NT2/D1 (cell line): Measurements from ENCODE around the gene KRT78.

Experiments used
- DNase-seq: peaks from one replicate; pipeline ENCODE4 v3.0.0-alpha.2; 2011; ENCODE audit warnings: low read depth, low spot score
- H3K27me3 ChIP-seq: 2 replicates; pipeline ENCODE4 v1.6.0; 2011; ENCODE audit warnings: mild to moderate bottlenecking; ENCODE audit not compliant: insufficient read length, insufficient read depth
- H3K36me3 ChIP-seq: 2 replicates; pipeline ENCODE4 v1.6.1; 2011; ENCODE audit warnings: mild to moderate bottlenecking, low read length, mixed read lengths; ENCODE audit not compliant: insufficient read depth, insufficient read length
- H3K4me1 ChIP-seq: 2 replicates; pipeline ENCODE4 v1.5.1; 2011; ENCODE audit not compliant: insufficient read depth, insufficient read length
- H3K4me3 ChIP-seq: 2 replicates; pipeline ENCODE4 v1.5.1; 2011; ENCODE audit warnings: low read depth; ENCODE audit not compliant: insufficient read length
- H3K9ac ChIP-seq: 2 replicates; pipeline ENCODE4 v1.6.0; 2011; ENCODE audit warnings: low read depth; ENCODE audit not compliant: insufficient read length
- H3K9me3 ChIP-seq: 2 replicates; pipeline ENCODE4 v1.5.1; 2011; ENCODE audit warnings: mild to moderate bottlenecking, low read length; ENCODE audit not compliant: insufficient read depth
- SUZ12 ChIP-seq: IDR thresholded peaks from 2 replicates; pipeline ENCODE4 v1.6.1; 2011; ENCODE audit not compliant: insufficient read length, insufficient read depth; ENCODE audit errors: extremely low read depth
- YY1 ChIP-seq: IDR thresholded peaks from 2 replicates; pipeline ENCODE4 v1.6.1; 2011; ENCODE audit not compliant: insufficient read length, insufficient read depth
- ZNF274 ChIP-seq: IDR thresholded peaks from 2 replicates; pipeline ENCODE4 v1.6.1; 2011; ENCODE audit warnings: mild to moderate bottlenecking, low read depth, low read length

Gene KRT78

GRCh38 chr12:52811191-52812072 lies 37.4 kb downstream of the KRT78 start:
- Histone ChIP-seq H3K36me3 (no peaks in the 10 kb centered on the region), H3K4me3 (no peak overlapping the region), H3K27me3 (no peaks in the 10 kb centered on the region), H3K9me3 (no peaks in the 10 kb centered on the region), H3K9ac (no peak overlapping the region), H3K4me1 (peaks cover 2% of the 10 kb centered on the region)
- DNase-seq: no peak
- TF ChIP-seq YY1 (no peak), ZNF274 (no peak), SUZ12 (no peak)

- DNase-seq: no peak
- Histone ChIP-seq H3K4me1 (peaks cover 5% of the 10 kb centered on the region), H3K9ac (no peak overlapping the region), H3K36me3 (no peaks in the 10 kb centered on the region), H3K27me3 (no peaks in the 10 kb centered on the region), H3K4me3 (no peak overlapping the region), H3K9me3 (no peaks in the 10 kb centered on the region)
- TF ChIP-seq YY1 (no peak), SUZ12 (no peak), ZNF274 (no peak)
Observed at GRCh38 chr12:52810554-52810953, 38.2 kb downstream of the KRT78 start.

DNA sequence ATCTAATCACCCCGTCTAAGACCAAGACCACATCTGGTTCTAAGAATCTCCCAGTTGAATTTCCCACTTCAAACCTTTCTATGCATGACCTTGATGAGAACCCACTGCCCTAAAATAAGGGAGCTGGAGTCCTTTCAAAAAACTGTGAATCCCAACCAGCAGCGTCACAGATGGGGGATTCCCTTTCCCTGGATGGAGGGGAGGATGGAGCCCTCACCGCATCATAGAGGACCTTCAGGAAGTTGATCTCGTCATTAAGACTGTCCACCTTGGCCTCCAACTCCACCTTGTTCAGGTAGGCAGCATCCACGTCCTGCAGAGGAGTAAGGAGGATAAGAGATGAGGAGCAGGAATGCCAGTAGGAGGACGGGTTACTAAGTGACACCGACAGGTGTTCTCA lies 39.6 kb downstream of the KRT78 start:
- no peak for DNase-seq
- TF ChIP-seq SUZ12: no peak
- no peak for TF ChIP-seq ZNF274
- TF ChIP-seq YY1: no peak
- Histone ChIP-seq H3K36me3 (no peaks in the 10 kb centered on the region), H3K9me3 (no peaks in the 10 kb centered on the region), H3K9ac (no peak overlapping the region), H3K4me1 (peaks cover 10% of the 10 kb centered on the region), H3K27me3 (no peaks in the 10 kb centered on the region), H3K4me3 (no peak overlapping the region)

DNA sequence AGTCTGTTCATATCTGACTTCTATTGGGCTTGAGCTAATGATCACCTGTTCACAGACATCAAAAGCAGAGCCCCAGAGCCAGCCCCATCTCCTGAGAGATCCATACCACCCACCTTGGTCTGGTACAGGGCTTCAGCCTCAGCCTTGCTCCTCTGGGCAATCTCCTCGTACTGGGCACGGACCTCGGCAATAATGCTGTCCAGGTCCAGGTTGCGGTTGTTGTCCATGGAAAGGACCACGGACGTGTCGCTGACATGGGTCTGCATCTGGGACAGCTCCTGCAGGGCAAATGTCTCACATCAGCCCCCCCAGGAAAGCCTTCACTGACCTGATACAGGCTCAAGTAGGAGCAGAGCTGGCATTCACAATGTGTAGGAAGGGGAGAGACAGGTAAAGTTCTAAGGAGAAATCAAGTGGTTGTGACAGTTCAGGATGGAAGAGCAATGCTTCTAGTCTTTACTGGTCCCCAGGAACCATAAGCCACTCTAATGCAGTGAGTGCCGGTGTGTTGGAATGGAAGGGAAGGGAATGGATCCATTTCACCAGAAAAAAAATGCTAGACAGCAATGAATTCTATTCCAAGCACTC lies 40.1 kb downstream of the KRT78 start:
- Histone ChIP-seq H3K36me3 (no peaks in the 10 kb centered on the region), H3K27me3 (no peaks in the 10 kb centered on the region), H3K4me1 (peaks cover 10% of the 10 kb centered on the region), H3K9me3 (no peaks in the 10 kb centered on the region), H3K9ac (no peak overlapping the region), H3K4me3 (no peak overlapping the region)
- no peak for DNase-seq
- TF ChIP-seq ZNF274: no peak
- no peak for TF ChIP-seq YY1
- no peak for TF ChIP-seq SUZ12

- H3K27me3 ChIP-seq: no peaks in the 10 kb centered on the region
- TF ChIP-seq ZNF274 (no peak), SUZ12 (no peak), YY1 (no peak)
Observed at GRCh38 chr12:52807544-52808470, 41.0 kb downstream of the KRT78 start.

DNA sequence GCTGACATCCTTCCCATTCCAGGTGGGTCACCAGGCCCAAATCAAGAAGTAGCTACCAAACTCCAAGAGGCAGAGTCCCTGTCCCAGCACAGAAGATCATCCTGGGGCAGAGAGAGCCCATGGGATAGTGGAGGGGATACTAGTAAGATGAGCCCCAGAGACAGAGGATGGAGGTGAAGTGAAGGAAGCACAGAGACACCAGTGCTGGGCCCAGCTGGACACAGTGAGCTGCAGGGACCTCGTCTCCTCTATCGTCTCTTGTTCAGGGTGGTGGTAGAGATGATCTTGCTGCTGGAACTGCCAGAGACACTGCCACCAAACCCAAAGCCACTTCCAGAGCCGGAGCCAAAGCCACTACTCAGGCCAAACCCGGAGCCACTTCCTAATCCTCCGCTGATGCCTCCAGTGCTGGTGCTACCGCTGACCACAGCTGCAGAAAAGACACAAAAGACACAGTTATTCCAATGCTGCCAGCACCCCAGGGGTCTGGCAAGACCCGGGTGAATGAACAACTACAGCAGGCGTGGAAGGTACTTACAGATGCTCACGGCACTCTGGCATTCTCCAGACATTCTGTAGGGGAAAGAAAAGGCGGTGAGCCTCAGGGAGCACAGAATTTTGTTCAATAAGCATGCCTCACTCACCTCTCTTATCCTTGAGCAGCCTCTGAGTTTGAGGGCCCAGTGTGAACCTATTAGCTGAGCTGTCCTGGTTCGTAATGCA lies 41.8 kb downstream of the KRT78 start:
- H3K9me3 ChIP-seq: no peaks in the 10 kb centered on the region
- H3K27me3 ChIP-seq: no peaks in the 10 kb centered on the region
- TF ChIP-seq YY1 (no peak), ZNF274 (no peak), SUZ12 (no peak)

More at GRCh38 chr12:52807544-52808470, 41.0 kb downstream of the KRT78 start:
- H3K9ac ChIP-seq: no peak overlapping the region
- no peak for DNase-seq
- peaks cover 10% of the 10 kb centered on the region for H3K4me1 ChIP-seq
- H3K36me3 ChIP-seq: no peaks in the 10 kb centered on the region
- no peak overlapping the region for H3K4me3 ChIP-seq
- H3K9me3 ChIP-seq: no peaks in the 10 kb centered on the region

More for the DNA sequence above, 41.8 kb downstream of the KRT78 start:
- no peak for DNase-seq
- H3K4me3 ChIP-seq: no peak overlapping the region
- H3K9ac ChIP-seq: no peak overlapping the region
- peaks cover 10% of the 10 kb centered on the region for H3K4me1 ChIP-seq
- no peaks in the 10 kb centered on the region for H3K36me3 ChIP-seq
